SU-DHL-6 (cell line): Measurements from ENCODE around the gene TRMT112.

Experiments
- EZH2phosphoT487 ChIP-seq: fragments of 200-600 bp; sonication (generic), shearing (Covaris generic); conservative IDR thresholded peaks from 2 replicates; pipeline ENCODE4 v1.6.1; 2018; ENCODE audit warnings: mild to moderate bottlenecking, antibody characterized with exemption, low read length, moderate library complexity, mixed read lengths
- TF ChIP-seq, protein P1 (sequence below): fragments of 200-600 bp; sonication (generic); IDR thresholded peaks from one replicate; pipeline ENCODE4 v1.5.1; 2017; ENCODE audit warnings: antibody characterized with exemption, mild to moderate bottlenecking, low read length, moderate library complexity; ENCODE audit not compliant: insufficient read depth, poor library complexity, severe bottlenecking

DNA sequence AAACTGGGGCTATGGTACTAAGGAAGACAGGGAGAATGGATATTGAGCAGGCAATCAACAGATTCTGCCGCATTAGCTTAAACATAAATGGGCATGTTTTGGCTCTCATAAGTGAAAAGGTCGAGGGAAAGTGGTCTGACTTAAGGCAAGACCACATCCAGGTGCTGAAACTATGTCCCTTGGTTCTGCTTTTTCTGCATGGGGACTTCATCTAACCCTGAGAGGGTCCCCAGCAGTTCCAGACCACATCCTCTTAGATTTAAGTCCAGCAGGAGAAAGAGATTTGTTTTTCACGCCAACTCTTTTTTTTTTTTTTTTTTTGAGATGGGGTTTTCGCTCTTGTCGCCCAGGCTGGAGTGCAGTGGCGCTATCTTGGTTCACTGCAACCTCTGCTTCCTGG is 47.1 kb upstream of the TRMT112 start:
- TF ChIP-seq, protein P1, sequence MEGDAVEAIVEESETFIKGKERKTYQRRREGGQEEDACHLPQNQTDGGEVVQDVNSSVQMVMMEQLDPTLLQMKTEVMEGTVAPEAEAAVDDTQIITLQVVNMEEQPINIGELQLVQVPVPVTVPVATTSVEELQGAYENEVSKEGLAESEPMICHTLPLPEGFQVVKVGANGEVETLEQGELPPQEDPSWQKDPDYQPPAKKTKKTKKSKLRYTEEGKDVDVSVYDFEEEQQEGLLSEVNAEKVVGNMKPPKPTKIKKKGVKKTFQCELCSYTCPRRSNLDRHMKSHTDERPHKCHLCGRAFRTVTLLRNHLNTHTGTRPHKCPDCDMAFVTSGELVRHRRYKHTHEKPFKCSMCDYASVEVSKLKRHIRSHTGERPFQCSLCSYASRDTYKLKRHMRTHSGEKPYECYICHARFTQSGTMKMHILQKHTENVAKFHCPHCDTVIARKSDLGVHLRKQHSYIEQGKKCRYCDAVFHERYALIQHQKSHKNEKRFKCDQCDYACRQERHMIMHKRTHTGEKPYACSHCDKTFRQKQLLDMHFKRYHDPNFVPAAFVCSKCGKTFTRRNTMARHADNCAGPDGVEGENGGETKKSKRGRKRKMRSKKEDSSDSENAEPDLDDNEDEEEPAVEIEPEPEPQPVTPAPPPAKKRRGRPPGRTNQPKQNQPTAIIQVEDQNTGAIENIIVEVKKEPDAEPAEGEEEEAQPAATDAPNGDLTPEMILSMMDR, result no peak
- TF ChIP-seq EZH2phosphoT487, result no peak
